Measurements from ENCODE around the gene KIAA1217.
"Not testable (repeated sequence)": the region's sequence is repeated elsewhere in the genome, so short reads cannot be mapped to it uniquely, and the experiment has no call there.

The KIAA1217 gene

GRCh38 chr10:24435374-24435773 lies 226.4 kb downstream of the KIAA1217 start:
- DNase-seq (ENCODE audit: extremely low read depth in 1 of 2, low read depth in 1 of 2): no peak

- DNase-seq (ENCODE audit: extremely low read depth in 1 of 2, low read depth in 1 of 2): no peak
Observed at GRCh38 chr10:24437302-24437701, 228.4 kb downstream of the KIAA1217 start.

- no peak for DNase-seq (ENCODE audit: extremely low read depth in 1 of 2, low read depth in 1 of 2)
Observed at GRCh38 chr10:24438800-24439199, 229.9 kb downstream of the KIAA1217 start.

- no peak for DNase-seq (ENCODE audit: extremely low read depth in 1 of 2, low read depth in 1 of 2)
Observed at GRCh38 chr10:24439935-24440334, 231.0 kb downstream of the KIAA1217 start.

GRCh38 chr10:24440817-24441797 lies 232.2 kb downstream of the KIAA1217 start:
- DNase-seq (ENCODE audit: extremely low read depth in 1 of 2, low read depth in 1 of 2): no peak

GRCh38 chr10:24442234-24442633 lies 233.3 kb downstream of the KIAA1217 start:
- no peak for DNase-seq (ENCODE audit: extremely low read depth in 1 of 2, low read depth in 1 of 2)

- DNase-seq (ENCODE audit: extremely low read depth in 1 of 2, low read depth in 1 of 2): not testable (repeated sequence)
Observed at GRCh38 chr10:24442641-24443174, 233.8 kb downstream of the KIAA1217 start.

- DNase-seq (ENCODE audit: extremely low read depth in 1 of 2, low read depth in 1 of 2): no peak
Observed at GRCh38 chr10:24444337-24444736, 235.4 kb downstream of the KIAA1217 start.

- not testable (repeated sequence) for DNase-seq (ENCODE audit: extremely low read depth in 1 of 2, low read depth in 1 of 2)
Observed at GRCh38 chr10:24445958-24446357, 237.0 kb downstream of the KIAA1217 start.

- no peak for DNase-seq (ENCODE audit: extremely low read depth in 1 of 2, low read depth in 1 of 2)
Observed at GRCh38 chr10:24446739-24447138, 237.8 kb downstream of the KIAA1217 start.

- DNase-seq (ENCODE audit: extremely low read depth in 1 of 2, low read depth in 1 of 2): no peak
Observed at GRCh38 chr10:24448351-24448999, 239.5 kb downstream of the KIAA1217 start.

- DNase-seq (ENCODE audit: extremely low read depth in 1 of 2, low read depth in 1 of 2): no peak
Observed at GRCh38 chr10:24449321-24449740, 240.4 kb downstream of the KIAA1217 start.

GRCh38 chr10:24449769-24450310 lies 240.9 kb downstream of the KIAA1217 start:
- DNase-seq (ENCODE audit: extremely low read depth in 1 of 2, low read depth in 1 of 2): no peak

GRCh38 chr10:24451325-24451820 lies 242.4 kb downstream of the KIAA1217 start:
- no peak for DNase-seq (ENCODE audit: extremely low read depth in 1 of 2, low read depth in 1 of 2)

GRCh38 chr10:24452030-24452429 lies 243.1 kb downstream of the KIAA1217 start:
- no peak for DNase-seq (ENCODE audit: extremely low read depth in 1 of 2, low read depth in 1 of 2)

GRCh38 chr10:24453404-24453830 lies 244.5 kb downstream of the KIAA1217 start:
- DNase-seq (ENCODE audit: extremely low read depth in 1 of 2, low read depth in 1 of 2): no peak

- DNase-seq (ENCODE audit: extremely low read depth in 1 of 2, low read depth in 1 of 2): no peak
Observed at GRCh38 chr10:24453973-24454372, 245.0 kb downstream of the KIAA1217 start.

- DNase-seq (ENCODE audit: extremely low read depth in 1 of 2, low read depth in 1 of 2): no peak
Observed at GRCh38 chr10:24455447-24455846, 246.5 kb downstream of the KIAA1217 start.

GRCh38 chr10:24456322-24456721 lies 247.4 kb downstream of the KIAA1217 start:
- no peak for DNase-seq (ENCODE audit: extremely low read depth in 1 of 2, low read depth in 1 of 2)

GRCh38 chr10:24457661-24458318 lies 248.9 kb downstream of the KIAA1217 start:
- no peak for DNase-seq (ENCODE audit: extremely low read depth in 1 of 2, low read depth in 1 of 2)

- no peak for DNase-seq (ENCODE audit: extremely low read depth in 1 of 2, low read depth in 1 of 2)
Observed at GRCh38 chr10:24459836-24460235, 250.9 kb downstream of the KIAA1217 start.
